ENCODE data around the gene LAGE3. TPM values are rescaled to one million over a fixed set of nuclear protein-coding genes. Genes with fewer than 3 reads are reported as not detected.

LAGE3 gene
- total and polyA plus RNA-seq, 2 of the 8 experiments (the other 6 are each of a cell fraction or from before 2014, with no cell fraction given): 44.5 to 102 TPM

- Histone ChIP-seq H2BK12ac (ENCODE audit: low read depth, low read length) (no peak overlapping the region), H3K4ac (replicated peaks; ENCODE audit: insufficient read length, low read depth, low read length) (no peak overlapping the region), H3K79me2 (ENCODE audit: control insufficient read depth in 1 of 2, insufficient read depth in 2 of 2, low read length in 2 of 2) (peaks cover 3 to 9% of the 10 kb centered on the region in 2 experiments; a peak in 2 of 4 replicates), H3K9me3 (ENCODE audit: insufficient read depth in 2 of 2, low read depth in 1 of 2, low read length in 1 of 2) (no peaks in the 10 kb centered on the region), H4K20me1 (replicated peaks in 1 of 2; ENCODE audit: control insufficient read depth in 1 of 2, insufficient read depth in 2 of 2, low read length in 2 of 2) (peaks cover 0 to 4% of the 10 kb centered on the region in 2 experiments), H3K56ac (replicated peaks; ENCODE audit: insufficient read length, low read depth, low read length) (no peak overlapping the region), H4K91ac (replicated peaks; ENCODE audit: insufficient read length, low read length) (no peak overlapping the region), H3K23me2 (ENCODE audit: low read depth, low read length) (peaks cover 4% of the 10 kb centered on the region; the same call in 1 of the 2 replicates), H2BK15ac (ENCODE audit: low read length) (no peak overlapping the region), H3K4me1 (replicated peaks in 1 of 4; ENCODE audit: control insufficient read depth in 3 of 4, insufficient read depth in 4 of 4, low read length in 3 of 4) (no peaks in the 10 kb centered on the region), H2BK120ac (replicated peaks; ENCODE audit: low read depth, low read length) (no peak overlapping the region), H4K5ac (ENCODE audit: insufficient read length, low read depth, low read length) (no peak overlapping the region), H2AFZ (ENCODE audit: low read length) (no peak overlapping the region), H3K27me3 (replicated peaks in 1 of 4; ENCODE audit: control insufficient read depth in 3 of 4, extremely low read depth in 1 of 4, insufficient read depth in 3 of 4, low read length in 3 of 4) (no peaks in the 10 kb centered on the region), H3K4me3 (ENCODE audit: extremely low read depth in 1 of 4, insufficient read depth in 2 of 4, low read depth in 3 of 4, low read length in 4 of 4) (no peak overlapping the region), H3K79me1 (ENCODE audit: low read depth, low read length) (no peaks in the 10 kb centered on the region), H2BK5ac (ENCODE audit: low read depth, low read length) (no peak overlapping the region), H3K23ac (ENCODE audit: insufficient read length) (no peak overlapping the region), H3K9ac (replicated peaks in 1 of 4; ENCODE audit: extremely low read depth in 1 of 4, low read depth in 3 of 4, low read length in 3 of 4) (no peak overlapping the region), H3K36me3 (ENCODE audit: control insufficient read depth in 2 of 4, insufficient read depth in 4 of 4, low read length in 3 of 4) (peaks cover 0 to 14% (median 7%) of the 10 kb centered on the region in 4 experiments; a peak in 5 of 8 replicates), H3K27ac (ENCODE audit: low read depth, low read length) (no peak overlapping the region), H3K18ac (ENCODE audit: extremely low read depth, low read length) (no peak overlapping the region), H3K4me2 (ENCODE audit: insufficient read depth in 1 of 2, low read depth in 2 of 2, low read length in 2 of 2) (no peak overlapping the region), H4K8ac (ENCODE audit: extremely low read depth, insufficient read depth, low read length) (no peak overlapping the region), H2AK5ac (ENCODE audit: low read depth, low read length) (no peak overlapping the region), H3K14ac (ENCODE audit: insufficient read length) (no peak overlapping the region), H2BK20ac (ENCODE audit: low read length) (no peak overlapping the region)
- ChIA-PET POLR2A (ENCODE audit: partially characterized antibody) (interaction anchor here (0.9 to 2.0 kb wide), 4 partner anchors 13 to 34 kb away, joined by 3 to 7 read pairs (median 4); partner anchors contain the start of gene RPL10), CTCF (ENCODE audit: partially characterized antibody) (interaction anchor here (0.9 to 1.9 kb wide), 3 partner anchors 11 to 28 kb away, joined by 3 to 7 read pairs (median 4); partner anchors contain the start of gene FAM50A)
- 100% methylated on average over 4 of the region's 8 CpGs; no CpG with 5 or more reads in 1 of the 2 experiments for WGBS, 2 experiments (ENCODE audit: extremely low coverage in 1 of 2, insufficient coverage in 1 of 2, insufficient read length in 1 of 2, insufficient replicate concordance in 2 of 2, low coverage in 1 of 2, low lambda C conversion rate in 2 of 2, missing lambda C conversion rate in 1 of 2)
- DNase-seq (ENCODE audit: low read depth in 1 of 2, low spot score in 2 of 2): no peak
- FAIRE-seq: no peak
- no peak for TF ChIP-seq CHD2 (IDR thresholded peaks at IDR 0.05; ENCODE audit: low read length)
- TF ChIP-seq SP2 (IDR thresholded peaks at IDR 0.05; ENCODE audit: low read length): no peak
- no peak for TF ChIP-seq BACH1 (IDR thresholded peaks at IDR 0.05; ENCODE audit: low read length)
- no peak for TF ChIP-seq CHD1 (IDR thresholded peaks at IDR 0.05; ENCODE audit: low read depth, low read length)
- no peak for TF ChIP-seq YY1 (IDR thresholded peaks at IDR 0.05; ENCODE audit: low read depth, low read length)
- TF ChIP-seq USF2 (IDR thresholded peaks at IDR 0.05; ENCODE audit: low read length): no peak
- TF ChIP-seq ZNF274 (IDR thresholded peaks at IDR 0.05; ENCODE audit: borderline replicate concordance, extremely low read depth, low read length): no peak
- TF ChIP-seq TCF12 (IDR thresholded peaks at IDR 0.05; ENCODE audit: low read depth, low read length): no peak
- TF ChIP-seq SRF (IDR thresholded peaks at IDR 0.05; ENCODE audit: low read depth, low read length): no peak
- no peak for TF ChIP-seq EP300 (IDR thresholded peaks at IDR 0.05; ENCODE audit: borderline replicate concordance in 1 of 2, low read depth in 2 of 2, low read length in 2 of 2)
- TF ChIP-seq CTBP2 (IDR thresholded peaks at IDR 0.05; ENCODE audit: borderline replicate concordance, insufficient read depth, insufficient read length, low read length): no peak
- no peak for TF ChIP-seq SUZ12 (IDR thresholded peaks at IDR 0.05; ENCODE audit: low read length)
- TF ChIP-seq SAP30 (IDR thresholded peaks at IDR 0.05; ENCODE audit: insufficient read depth, insufficient replicate concordance, low read length): no peak
These were observed 46.9 kb downstream of the LAGE3 start for GRCh38 chrX:154432210-154432609.
